Mononuclear cell (primary cell): ENCODE measurements around the gene HFE. TPM values are rescaled to one million over a fixed set of nuclear protein-coding genes. Genes with fewer than 3 reads are reported as not detected.

Experiments
- H3K27me3 ChIP-seq: 2 replicates; pipeline ENCODE4 v1.6.0; 2011; ENCODE audit warnings: low read length, control low read depth; ENCODE audit not compliant: insufficient read depth
- H3K4me1 ChIP-seq: 2 replicates; pipeline ENCODE4 v1.5.1; 2011; ENCODE audit warnings: mild to moderate bottlenecking, low read length, control low read depth; ENCODE audit not compliant: insufficient read depth
- H3K4me3 ChIP-seq: 2 replicates; pipeline ENCODE4 v1.5.1; 2011; ENCODE audit warnings: mild to moderate bottlenecking, low read length, moderate library complexity
- H3K9me3 ChIP-seq: 2 replicates; pipeline ENCODE4 v1.5.1; 2011; ENCODE audit warnings: low read depth, mild to moderate bottlenecking, control low read depth, low read length
- total RNA-seq: library from RNA; depleted of rRNA; stranded (reverse); fragments of >200 nt; gene quantifications from one replicate; pipeline ENCODE4 v1.2.3, GENCODE V29; 2012

Gene HFE
- total RNA-seq, 1 donor: 1.5 TPM

DNA sequence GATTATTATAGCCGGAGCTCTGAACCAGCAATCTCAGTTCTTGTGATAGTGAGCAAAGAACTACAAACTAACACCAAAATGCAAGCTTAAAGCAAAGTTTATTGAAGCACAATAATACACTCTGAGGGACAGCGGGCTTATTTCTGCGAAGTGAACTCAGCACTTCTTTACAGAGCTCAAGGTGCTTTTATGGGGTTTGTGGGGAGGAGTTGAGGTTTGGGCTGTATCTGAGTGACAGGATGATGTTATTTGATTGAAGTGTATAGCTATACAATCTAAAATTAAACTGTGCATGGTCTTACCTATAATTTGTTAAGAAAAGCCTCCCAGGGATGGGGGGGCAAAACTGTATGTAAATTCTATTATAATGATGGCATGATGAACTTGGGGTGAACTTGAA lies 1.0 kb upstream of the HFE start:
- Histone ChIP-seq H3K27me3 (no peaks in the 10 kb centered on the region), H3K9me3 (peaks cover 7% of the 10 kb centered on the region), H3K4me1 (peaks cover 25% of the 10 kb centered on the region), H3K4me3 (no peak overlapping the region)

DNA sequence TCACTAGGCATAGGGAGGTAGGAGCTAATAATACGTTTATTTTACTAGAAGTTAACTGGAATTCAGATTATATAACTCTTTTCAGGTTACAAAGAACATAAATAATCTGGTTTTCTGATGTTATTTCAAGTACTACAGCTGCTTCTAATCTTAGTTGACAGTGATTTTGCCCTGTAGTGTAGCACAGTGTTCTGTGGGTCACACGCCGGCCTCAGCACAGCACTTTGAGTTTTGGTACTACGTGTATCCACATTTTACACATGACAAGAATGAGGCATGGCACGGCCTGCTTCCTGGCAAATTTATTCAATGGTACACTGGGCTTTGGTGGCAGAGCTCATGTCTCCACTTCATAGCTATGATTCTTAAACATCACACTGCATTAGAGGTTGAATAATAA lies 1.1 kb downstream of the HFE start:
- H3K4me1 ChIP-seq: peaks cover 46% of the 10 kb centered on the region
- no peak overlapping the region for H3K4me3 ChIP-seq
- H3K27me3 ChIP-seq: no peaks in the 10 kb centered on the region
- H3K9me3 ChIP-seq: no peaks in the 10 kb centered on the region

DNA sequence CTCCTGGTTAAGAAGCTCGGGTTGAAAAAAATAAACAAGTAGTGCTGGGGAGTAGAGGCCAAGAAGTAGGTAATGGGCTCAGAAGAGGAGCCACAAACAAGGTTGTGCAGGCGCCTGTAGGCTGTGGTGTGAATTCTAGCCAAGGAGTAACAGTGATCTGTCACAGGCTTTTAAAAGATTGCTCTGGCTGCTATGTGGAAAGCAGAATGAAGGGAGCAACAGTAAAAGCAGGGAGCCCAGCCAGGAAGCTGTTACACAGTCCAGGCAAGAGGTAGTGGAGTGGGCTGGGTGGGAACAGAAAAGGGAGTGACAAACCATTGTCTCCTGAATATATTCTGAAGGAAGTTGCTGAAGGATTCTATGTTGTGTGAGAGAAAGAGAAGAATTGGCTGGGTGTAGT lies 2.0 kb downstream of the HFE start:
- Histone ChIP-seq H3K4me1 (peaks cover 56% of the 10 kb centered on the region), H3K4me3 (no peak overlapping the region), H3K9me3 (no peaks in the 10 kb centered on the region), H3K27me3 (no peaks in the 10 kb centered on the region)

DNA sequence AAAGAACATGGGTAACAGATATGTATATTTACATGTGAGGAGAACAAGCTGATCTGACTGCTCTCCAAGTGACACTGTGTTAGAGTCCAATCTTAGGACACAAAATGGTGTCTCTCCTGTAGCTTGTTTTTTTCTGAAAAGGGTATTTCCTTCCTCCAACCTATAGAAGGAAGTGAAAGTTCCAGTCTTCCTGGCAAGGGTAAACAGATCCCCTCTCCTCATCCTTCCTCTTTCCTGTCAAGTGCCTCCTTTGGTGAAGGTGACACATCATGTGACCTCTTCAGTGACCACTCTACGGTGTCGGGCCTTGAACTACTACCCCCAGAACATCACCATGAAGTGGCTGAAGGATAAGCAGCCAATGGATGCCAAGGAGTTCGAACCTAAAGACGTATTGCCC lies 5.2 kb downstream of the HFE start:
- Histone ChIP-seq H3K4me1 (peaks cover 52% of the 10 kb centered on the region), H3K9me3 (no peaks in the 10 kb centered on the region), H3K4me3 (no peak overlapping the region), H3K27me3 (no peaks in the 10 kb centered on the region)

DNA sequence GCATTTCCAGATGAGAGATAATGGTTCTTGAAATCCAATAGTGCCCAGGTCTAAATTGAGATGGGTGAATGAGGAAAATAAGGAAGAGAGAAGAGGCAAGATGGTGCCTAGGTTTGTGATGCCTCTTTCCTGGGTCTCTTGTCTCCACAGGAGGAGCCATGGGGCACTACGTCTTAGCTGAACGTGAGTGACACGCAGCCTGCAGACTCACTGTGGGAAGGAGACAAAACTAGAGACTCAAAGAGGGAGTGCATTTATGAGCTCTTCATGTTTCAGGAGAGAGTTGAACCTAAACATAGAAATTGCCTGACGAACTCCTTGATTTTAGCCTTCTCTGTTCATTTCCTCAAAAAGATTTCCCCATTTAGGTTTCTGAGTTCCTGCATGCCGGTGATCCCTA lies 6.8 kb downstream of the HFE start:
- Histone ChIP-seq H3K9me3 (no peaks in the 10 kb centered on the region), H3K4me1 (peaks cover 42% of the 10 kb centered on the region), H3K27me3 (no peaks in the 10 kb centered on the region), H3K4me3 (no peak overlapping the region)

DNA sequence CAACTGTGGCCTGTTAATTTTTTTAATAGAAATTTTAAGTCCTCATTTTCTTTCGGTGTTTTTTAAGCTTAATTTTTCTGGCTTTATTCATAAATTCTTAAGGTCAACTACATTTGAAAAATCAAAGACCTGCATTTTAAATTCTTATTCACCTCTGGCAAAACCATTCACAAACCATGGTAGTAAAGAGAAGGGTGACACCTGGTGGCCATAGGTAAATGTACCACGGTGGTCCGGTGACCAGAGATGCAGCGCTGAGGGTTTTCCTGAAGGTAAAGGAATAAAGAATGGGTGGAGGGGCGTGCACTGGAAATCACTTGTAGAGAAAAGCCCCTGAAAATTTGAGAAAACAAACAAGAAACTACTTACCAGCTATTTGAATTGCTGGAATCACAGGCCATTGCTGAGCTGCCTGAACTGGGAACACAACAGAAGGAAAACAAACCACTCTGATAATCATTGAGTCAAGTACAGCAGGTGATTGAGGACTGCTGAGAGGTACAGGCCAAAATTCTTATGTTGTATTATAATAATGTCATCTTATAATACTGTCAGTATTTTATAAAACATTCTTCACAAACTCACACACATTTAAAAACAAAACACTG lies 10.1 kb downstream of the HFE start:
- Histone ChIP-seq H3K4me1 (peaks cover 24% of the 10 kb centered on the region), H3K4me3 (no peak overlapping the region), H3K27me3 (no peaks in the 10 kb centered on the region), H3K9me3 (no peaks in the 10 kb centered on the region)

DNA sequence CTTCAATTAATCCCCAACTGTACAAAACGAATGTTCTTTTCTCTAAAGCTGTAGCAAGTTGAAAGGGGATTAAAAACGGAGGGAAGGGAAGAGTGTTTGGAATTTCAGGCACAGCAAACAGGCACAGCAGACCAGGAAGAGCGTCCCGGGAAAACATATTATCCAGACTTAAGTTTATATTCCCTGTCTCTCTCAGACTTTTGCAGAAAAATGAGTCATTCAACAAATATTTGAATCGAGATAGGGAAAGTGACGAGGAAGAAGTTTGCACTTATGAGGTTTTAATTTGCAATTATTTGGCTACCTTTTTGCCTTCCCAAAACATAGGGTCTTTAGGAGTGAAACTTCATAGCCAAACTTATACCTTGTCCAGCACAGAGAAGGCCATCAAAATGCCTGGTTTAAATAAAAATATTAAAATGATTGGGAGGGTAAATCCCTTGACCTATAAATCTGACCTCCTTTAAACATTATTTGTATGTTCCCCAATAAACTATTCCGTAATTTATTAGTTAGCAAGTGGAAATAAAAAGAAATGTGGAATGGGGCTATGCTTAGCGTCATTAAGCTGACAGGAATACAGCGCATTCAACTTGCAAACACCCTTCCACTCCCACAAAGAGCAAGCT lies 16.0 kb downstream of the HFE start:
- Histone ChIP-seq H3K27me3 (no peaks in the 10 kb centered on the region), H3K4me1 (peaks cover 14% of the 10 kb centered on the region), H3K4me3 (peak overlapping the region; percentile 55), H3K9me3 (no peaks in the 10 kb centered on the region)

DNA sequence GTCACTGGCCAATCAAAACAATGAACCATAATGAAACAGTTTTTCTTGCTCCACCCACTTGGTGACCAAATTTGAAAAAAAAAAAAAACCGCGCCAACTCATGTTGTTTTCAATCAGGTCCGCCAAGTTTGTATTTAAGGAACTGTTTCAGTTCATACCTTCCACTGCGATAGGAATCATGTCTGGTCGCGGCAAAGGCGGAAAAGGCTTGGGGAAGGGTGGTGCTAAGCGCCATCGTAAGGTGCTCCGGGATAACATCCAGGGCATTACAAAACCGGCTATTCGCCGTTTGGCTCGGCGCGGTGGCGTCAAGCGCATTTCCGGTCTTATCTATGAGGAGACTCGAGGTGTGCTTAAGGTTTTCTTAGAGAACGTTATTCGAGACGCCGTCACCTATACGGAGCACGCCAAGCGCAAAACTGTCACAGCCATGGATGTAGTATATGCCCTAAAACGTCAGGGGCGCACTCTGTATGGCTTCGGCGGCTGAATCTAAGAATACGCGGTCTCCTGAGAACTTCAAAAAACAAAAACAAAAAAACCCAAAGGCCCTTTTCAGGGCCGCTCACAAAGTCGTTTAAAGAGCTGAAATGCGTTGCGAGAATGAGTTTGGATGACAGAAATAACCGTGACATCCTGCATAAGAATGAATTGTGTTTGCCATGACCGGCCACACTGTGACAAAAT lies 16.7 kb downstream of the HFE start:
- Histone ChIP-seq H3K27me3 (no peaks in the 10 kb centered on the region), H3K4me3 (peak overlapping the region; percentile 55), H3K9me3 (no peaks in the 10 kb centered on the region), H3K4me1 (peaks cover 14% of the 10 kb centered on the region)

DNA sequence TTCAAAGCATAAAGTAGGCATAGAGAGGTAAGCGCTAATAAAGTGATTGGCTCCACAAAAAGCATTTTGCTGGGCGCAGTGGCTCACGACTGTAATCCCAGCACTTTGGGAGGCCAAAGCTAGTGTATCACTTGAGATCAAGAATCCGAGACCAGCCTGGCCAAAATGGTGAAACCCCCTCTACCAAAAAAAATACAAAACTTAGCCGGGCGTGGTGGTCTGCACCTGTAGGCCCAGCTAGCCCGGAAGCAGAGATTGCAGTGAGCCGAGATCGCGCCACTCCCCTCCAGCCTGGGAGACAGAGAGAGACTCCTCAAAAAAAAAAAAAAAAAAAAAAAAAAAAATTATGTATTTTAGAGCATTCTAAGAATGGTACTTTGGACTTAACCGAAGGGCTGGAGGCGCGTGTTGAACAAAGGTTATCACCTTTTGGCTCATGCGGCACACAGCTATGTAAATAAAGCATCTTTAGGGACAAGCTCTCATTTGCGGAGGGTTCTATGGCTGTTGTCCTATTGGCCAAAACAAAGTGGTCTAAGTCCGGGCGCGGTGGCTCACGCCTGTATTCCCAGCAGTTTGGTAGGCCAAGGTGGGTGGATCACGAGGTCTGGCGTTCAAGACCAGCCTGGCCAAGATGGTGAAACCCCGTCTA lies 17.4 kb downstream of the HFE start:
- Histone ChIP-seq H3K9me3 (no peaks in the 10 kb centered on the region), H3K27me3 (no peaks in the 10 kb centered on the region), H3K4me1 (peaks cover 14% of the 10 kb centered on the region), H3K4me3 (peak overlapping the region; percentile 55)

DNA sequence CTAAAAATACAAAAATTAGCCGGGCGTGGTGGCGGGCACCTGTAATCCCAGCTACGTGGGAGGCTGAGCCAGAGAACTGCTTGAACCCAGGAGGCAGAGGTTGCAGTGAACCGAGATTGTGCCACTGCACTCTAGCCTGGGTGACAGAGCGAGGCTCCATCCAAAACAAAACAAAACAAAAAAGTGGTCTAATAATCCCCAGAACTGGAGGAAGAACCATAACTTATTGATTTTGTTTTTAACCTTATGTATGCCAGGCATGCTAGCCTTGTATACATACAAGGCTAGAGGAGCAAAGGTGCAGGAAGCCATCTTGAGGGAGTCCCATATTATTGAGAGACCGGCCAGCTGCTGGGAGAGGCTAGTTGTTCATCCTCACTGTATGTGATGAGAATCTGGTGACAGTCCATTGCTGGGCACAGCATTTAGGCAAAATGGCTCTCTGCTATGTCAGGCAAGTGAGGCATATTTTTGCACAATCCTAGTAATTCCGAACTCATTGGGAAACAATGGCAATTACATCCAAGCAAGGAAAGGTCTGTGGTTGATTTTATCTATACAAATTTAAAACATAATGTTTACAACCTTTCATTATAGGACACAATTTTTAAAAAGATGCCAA lies 18.0 kb downstream of the HFE start:
- peaks cover 14% of the 10 kb centered on the region for H3K4me1 ChIP-seq

DNA sequence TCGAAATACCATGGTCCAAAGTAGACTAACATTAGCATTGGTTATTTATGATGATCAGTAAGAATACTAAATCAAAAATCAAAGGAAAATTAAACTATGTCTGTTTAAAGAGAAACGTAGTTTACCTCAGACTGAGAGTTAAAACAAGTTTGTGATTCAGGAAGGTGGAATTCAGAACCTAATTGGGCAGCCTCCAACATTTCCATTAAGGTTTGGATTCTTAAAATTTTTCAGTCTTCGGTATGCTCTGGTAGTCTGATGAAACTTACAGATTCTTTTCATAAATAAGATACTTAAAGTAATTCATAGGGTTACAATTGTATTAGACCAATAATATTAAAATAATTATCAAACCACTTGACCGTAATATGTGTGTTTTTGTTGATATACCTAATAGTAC lies 18.6 kb downstream of the HFE start:
- no peak overlapping the region for H3K4me3 ChIP-seq
- H3K27me3 ChIP-seq: no peaks in the 10 kb centered on the region
- no peaks in the 10 kb centered on the region for H3K9me3 ChIP-seq
- peaks cover 14% of the 10 kb centered on the region for H3K4me1 ChIP-seq

More for the DNA sequence above, 18.0 kb downstream of the HFE start:
- Histone ChIP-seq H3K4me3 (no peak overlapping the region), H3K9me3 (no peaks in the 10 kb centered on the region), H3K27me3 (no peaks in the 10 kb centered on the region)

DNA sequence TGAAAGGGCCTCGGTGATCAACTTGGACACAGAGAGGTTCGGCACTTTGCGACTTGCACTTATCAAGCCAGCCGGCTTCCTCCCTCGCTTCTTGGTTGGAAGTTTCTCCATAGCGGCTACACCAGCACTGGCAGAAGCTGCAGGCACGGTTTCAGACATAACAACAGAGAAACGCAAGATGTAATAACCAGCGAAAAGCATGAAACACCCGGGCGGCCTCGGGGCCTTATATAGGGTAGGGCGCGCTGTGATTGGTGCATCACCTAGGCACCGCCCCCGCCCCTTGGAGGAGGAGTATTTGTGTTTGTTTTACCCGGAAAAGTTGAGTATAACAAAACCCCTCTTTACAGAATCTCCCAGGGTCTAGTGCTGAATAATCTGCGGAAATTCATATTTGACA lies 20.7 kb downstream of the HFE start:
- no peaks in the 10 kb centered on the region for H3K9me3 ChIP-seq
- H3K4me1 ChIP-seq: peaks cover 13% of the 10 kb centered on the region
- no peak overlapping the region for H3K4me3 ChIP-seq
- no peaks in the 10 kb centered on the region for H3K27me3 ChIP-seq

DNA sequence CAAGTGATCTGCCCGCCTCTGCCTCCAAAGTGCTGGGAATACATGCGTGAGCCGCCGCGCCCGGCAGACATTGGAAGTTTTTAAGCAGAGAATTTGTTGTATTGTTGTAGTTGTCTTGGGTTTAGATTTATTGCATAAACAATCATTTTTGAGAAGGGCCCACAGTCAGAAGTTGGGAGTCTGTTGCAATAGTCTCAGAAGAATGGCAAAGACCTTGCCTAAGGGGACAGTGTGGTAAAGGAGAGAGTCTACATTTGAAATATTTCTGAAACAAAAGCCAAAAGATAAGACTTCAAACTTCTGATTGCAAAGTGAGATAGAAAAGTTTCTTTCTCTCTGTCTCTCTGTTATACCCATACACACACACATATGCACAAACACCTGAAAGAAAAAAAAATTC lies 22.5 kb downstream of the HFE start:
- Histone ChIP-seq H3K4me1 (peaks cover 1% of the 10 kb centered on the region), H3K4me3 (no peak overlapping the region), H3K27me3 (no peaks in the 10 kb centered on the region), H3K9me3 (no peaks in the 10 kb centered on the region)

DNA sequence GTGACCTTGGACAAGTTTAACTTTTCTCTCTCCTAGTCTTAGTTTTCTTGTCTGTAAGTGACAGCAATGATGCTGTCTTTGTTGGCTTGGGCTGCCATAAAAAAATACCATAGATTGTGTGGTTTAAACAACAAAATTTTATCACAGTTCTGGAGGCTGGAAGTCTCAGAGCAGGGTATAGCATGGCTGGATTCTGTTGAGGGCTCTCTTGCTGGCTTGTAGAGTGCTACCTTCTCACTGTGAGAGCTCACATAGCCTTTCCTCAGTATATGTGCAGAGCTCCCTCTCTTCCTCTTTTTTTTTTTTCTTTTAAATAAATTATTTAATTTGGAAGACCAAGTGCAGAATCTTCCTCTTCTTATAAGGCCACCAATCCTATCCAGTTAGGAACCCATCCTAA lies 26.3 kb downstream of the HFE start:
- no peaks in the 10 kb centered on the region for H3K9me3 ChIP-seq
- no peaks in the 10 kb centered on the region for H3K27me3 ChIP-seq
- H3K4me1 ChIP-seq: no peaks in the 10 kb centered on the region
- H3K4me3 ChIP-seq: no peak overlapping the region

DNA sequence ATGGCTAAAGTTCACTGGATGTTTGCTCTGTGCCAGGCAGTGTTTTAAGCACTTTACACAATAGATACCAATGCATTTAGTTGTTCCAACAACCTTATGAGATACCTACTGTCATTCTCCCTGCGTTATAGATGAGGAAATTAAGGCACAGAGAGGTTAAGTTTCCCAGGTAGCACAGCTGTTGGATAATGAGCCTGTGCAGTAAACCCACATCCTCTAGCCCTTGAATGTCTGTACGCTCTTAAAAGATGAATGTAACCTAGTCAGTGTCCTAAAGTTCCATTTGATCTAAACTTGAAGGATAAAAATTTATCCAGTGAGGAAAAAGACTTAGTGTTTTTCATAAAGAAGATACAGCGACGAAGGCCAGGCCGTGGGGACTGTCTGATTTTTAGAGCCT lies 28.0 kb downstream of the HFE start:
- no peaks in the 10 kb centered on the region for H3K9me3 ChIP-seq
- H3K4me1 ChIP-seq: no peaks in the 10 kb centered on the region
- no peaks in the 10 kb centered on the region for H3K27me3 ChIP-seq
- no peak overlapping the region for H3K4me3 ChIP-seq
